Smooth muscle cell (in vitro differentiated cells): ENCODE data around the gene ABCG4. TPM values are rescaled to one million over a fixed set of nuclear protein-coding genes. Genes with fewer than 3 reads are reported as not detected.

Experiments used
- DNase-seq: peaks from one replicate; lab custom pipeline; 2025; ENCODE audit not compliant: unreplicated experiment; lab: John Stamatoyannopoulos, UW
- H2AFZ ChIP-seq: fragments of 200-600 bp; sonication (generic); 2 replicates; pipeline ENCODE4 v1.6.0; 2016; ENCODE audit warnings: antibody characterized with exemption, low read depth, mild to moderate bottlenecking
- H3F3A ChIP-seq: fragments of 200-600 bp; sonication (generic); 2 replicates; pipeline ENCODE4 v1.6.0; 2017; ENCODE audit warnings: antibody characterized with exemption, low read depth
- H3K27ac ChIP-seq: fragments of 200-600 bp; sonication (generic); 2 replicates; pipeline ENCODE4 v1.5.1; 2016; ENCODE audit warnings: low read depth, mild to moderate bottlenecking
- H3K27me3 ChIP-seq: fragments of 200-600 bp; sonication (generic); 2 replicates; pipeline ENCODE4 v1.6.1; 2016; ENCODE audit warnings: low read depth, mild to moderate bottlenecking
- H3K36me3 ChIP-seq: fragments of 200-600 bp; sonication (generic); 2 replicates; pipeline ENCODE4 v1.5.1; 2016; ENCODE audit warnings: low read depth
- H3K4me1 ChIP-seq: fragments of 200-600 bp; sonication (generic); 2 replicates; pipeline ENCODE4 v1.5.1; 2016; ENCODE audit warnings: low read depth
- H3K4me2 ChIP-seq: fragments of 200-600 bp; sonication (generic); 2 replicates; pipeline ENCODE4 v1.6.0; 2016; ENCODE audit warnings: mild to moderate bottlenecking
- H3K4me3 ChIP-seq: fragments of 200-600 bp; sonication (generic); 2 replicates; pipeline ENCODE4 v1.5.1; 2016; ENCODE audit warnings: mild to moderate bottlenecking
- H3K79me2 ChIP-seq: fragments of 200-600 bp; sonication (generic); 2 replicates; pipeline ENCODE4 v1.6.0; 2016; ENCODE audit warnings: low read depth, mild to moderate bottlenecking
- H3K9ac ChIP-seq: fragments of 200-600 bp; sonication (generic); 2 replicates; pipeline ENCODE4 v1.6.0; 2016; ENCODE audit warnings: low read depth
- H3K9me3 ChIP-seq: fragments of 200-600 bp; sonication (generic); replicated peaks from 2 replicates; pipeline ENCODE4 v1.5.1; 2016; ENCODE audit warnings: low read depth
- H4K20me1 ChIP-seq: fragments of 200-600 bp; sonication (generic); 2 replicates; pipeline ENCODE4 v1.6.0; 2016; ENCODE audit warnings: low read depth
- CTCF ChIP-seq: fragments of 200-600 bp; sonication (generic); IDR thresholded peaks from 2 replicates; pipeline ENCODE4 v1.5.1; 2017; ENCODE audit warnings: borderline replicate concordance, mild to moderate bottlenecking, antibody characterized with exemption; ENCODE audit not compliant: insufficient read depth, poor library complexity, severe bottlenecking
- WGBS: methylation state at CpG from one replicate; pipeline ENCODE4 v1.1.7; 2016; ENCODE audit warnings: low lambda C conversion rate; 5-methylcytosine and 5-hydroxymethylcytosine counted together
- polyA plus RNA-seq: library from polyadenylated mRNA; unstranded; fragments of >200 nt; fragmentation: Nextera tagmentation; extraction: Ambion mirVana; gene quantifications from 2 replicates; pipeline ENCODE4 v1.2.1, GENCODE V29; 2016
- total RNA-seq: library from RNA; depleted of rRNA; stranded (reverse); fragments of >200 nt; gene quantifications from 2 replicates; pipeline ENCODE4 v1.2.3, GENCODE V29; 2014

The ABCG4 gene
- total and polyA plus RNA-seq, 2 experiments from 2014 or later = 0.85 to 2.1 TPM

GRCh38 chr11:119108857-119109221 lies 40.0 kb upstream of the ABCG4 start:
- 97% methylated on average over 2 of the region's 2 CpGs for WGBS
- no peak for DNase-seq
- H3K79me2 ChIP-seq = no peaks in the 10 kb centered on the region
- peaks cover under 1% of the 10 kb centered on the region for H3F3A ChIP-seq
- peaks cover 14% of the 10 kb centered on the region for H3K4me1 ChIP-seq
- no peaks in the 10 kb centered on the region for H3K36me3 ChIP-seq
- peak overlapping the region; percentile 85 for H3K4me3 ChIP-seq
- H3K9ac ChIP-seq = no peak overlapping the region
- no peak overlapping the region for H2AFZ ChIP-seq
- peaks cover 8% of the 10 kb centered on the region for H4K20me1 ChIP-seq
- no peaks in the 10 kb centered on the region for H3K27me3 ChIP-seq
- peak overlapping the region; percentile 95 for H3K4me2 ChIP-seq
- TF ChIP-seq CTCF = no peak
- H3K27ac ChIP-seq = no peak overlapping the region
- no peaks in the 10 kb centered on the region for H3K9me3 ChIP-seq

GRCh38 chr11:119109843-119110242 lies 39.0 kb upstream of the ABCG4 start:
- H4K20me1 ChIP-seq = peaks cover 8% of the 10 kb centered on the region
- no peak for DNase-seq
- H3K4me1 ChIP-seq = peaks cover 14% of the 10 kb centered on the region
- WGBS = 98% methylated on average over 3 of the region's 3 CpGs
- H3K4me2 ChIP-seq = no peak overlapping the region
- H3K4me3 ChIP-seq = no peak overlapping the region
- no peaks in the 10 kb centered on the region for H3K36me3 ChIP-seq
- no peak overlapping the region for H2AFZ ChIP-seq
- H3K9me3 ChIP-seq = no peaks in the 10 kb centered on the region
- no peak overlapping the region for H3K9ac ChIP-seq
- H3K27ac ChIP-seq = no peak overlapping the region
- H3K27me3 ChIP-seq = no peaks in the 10 kb centered on the region
- no peaks in the 10 kb centered on the region for H3K79me2 ChIP-seq
- TF ChIP-seq CTCF = no peak
- H3F3A ChIP-seq = no peaks in the 10 kb centered on the region

- DNase-seq = no peak
- Histone ChIP-seq H3K9me3 (no peaks in the 10 kb centered on the region), H3K4me3 (no peak overlapping the region), H3K27ac (no peak overlapping the region), H2AFZ (no peak overlapping the region), H3K4me1 (peaks cover 14% of the 10 kb centered on the region), H3K36me3 (no peaks in the 10 kb centered on the region), H3K79me2 (no peaks in the 10 kb centered on the region), H3K9ac (no peak overlapping the region), H3K27me3 (no peaks in the 10 kb centered on the region), H3K4me2 (no peak overlapping the region), H4K20me1 (peaks cover 8% of the 10 kb centered on the region), H3F3A (no peaks in the 10 kb centered on the region)
- WGBS = 90% methylated on average over 10 of the region's 10 CpGs
- TF ChIP-seq CTCF = no peak
Observed at GRCh38 chr11:119110439-119110838, 38.4 kb upstream of the ABCG4 start.

GRCh38 chr11:119111361-119111925 lies 37.4 kb upstream of the ABCG4 start:
- DNase-seq = no peak
- H3K36me3 ChIP-seq = no peaks in the 10 kb centered on the region
- WGBS = 96% methylated on average over 11 of the region's 11 CpGs

More at GRCh38 chr11:119111361-119111925, 37.4 kb upstream of the ABCG4 start:
- no peak overlapping the region for H3K9ac ChIP-seq
- H3K27me3 ChIP-seq = no peaks in the 10 kb centered on the region
- TF ChIP-seq CTCF = no peak
- no peak overlapping the region for H3K4me3 ChIP-seq
- no peaks in the 10 kb centered on the region for H3K79me2 ChIP-seq
- H2AFZ ChIP-seq = no peak overlapping the region
- no peaks in the 10 kb centered on the region for H3K9me3 ChIP-seq
- peaks cover 8% of the 10 kb centered on the region for H4K20me1 ChIP-seq
- no peaks in the 10 kb centered on the region for H3F3A ChIP-seq
- no peak overlapping the region for H3K4me2 ChIP-seq
- peaks cover 13% of the 10 kb centered on the region for H3K4me1 ChIP-seq
- no peak overlapping the region for H3K27ac ChIP-seq
